GM18873 (cell line): Measurements from ENCODE around the gene SLC35F5.
"Not testable (repeated sequence)": the region's sequence is repeated elsewhere in the genome, so short reads cannot be mapped to it uniquely, and the experiment has no call there.

Experiments
- ATAC-seq: cut with Tn5 transposase; IDR thresholded peaks from one replicate; pipeline ENCODE4 v1.9.1; 2021; ENCODE audit warnings: mild to moderate bottlenecking, moderate library complexity, moderate number of reproducible peaks; ENCODE audit not compliant: unreplicated experiment, low FRiP score

Gene SLC35F5

DNA sequence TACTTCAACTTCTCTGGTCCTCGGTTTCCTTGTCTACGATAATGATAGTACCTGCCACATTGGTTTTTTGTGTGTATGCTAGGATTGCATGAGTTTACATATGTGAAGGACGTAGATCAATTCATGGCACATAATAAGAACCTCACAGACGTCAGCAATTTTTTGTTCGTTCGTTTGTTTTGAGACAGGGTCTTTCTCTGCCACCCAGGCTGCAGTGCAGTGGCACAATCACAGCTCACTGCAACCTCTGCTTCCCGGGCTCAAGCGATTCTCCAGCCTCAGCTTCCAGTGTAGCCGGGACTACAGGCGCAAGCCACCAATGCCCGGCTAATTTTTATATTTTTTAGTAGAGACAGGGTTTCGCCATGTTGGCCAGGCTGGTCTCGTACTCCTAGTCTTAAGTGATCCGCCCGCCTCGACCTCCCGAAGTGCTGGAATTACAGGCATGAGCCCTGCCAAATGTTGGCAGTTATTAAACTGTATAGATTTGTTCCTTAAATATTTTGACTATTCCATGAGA lies 756 bp upstream of the SLC35F5 start:
- ATAC-seq, result no peak

DNA sequence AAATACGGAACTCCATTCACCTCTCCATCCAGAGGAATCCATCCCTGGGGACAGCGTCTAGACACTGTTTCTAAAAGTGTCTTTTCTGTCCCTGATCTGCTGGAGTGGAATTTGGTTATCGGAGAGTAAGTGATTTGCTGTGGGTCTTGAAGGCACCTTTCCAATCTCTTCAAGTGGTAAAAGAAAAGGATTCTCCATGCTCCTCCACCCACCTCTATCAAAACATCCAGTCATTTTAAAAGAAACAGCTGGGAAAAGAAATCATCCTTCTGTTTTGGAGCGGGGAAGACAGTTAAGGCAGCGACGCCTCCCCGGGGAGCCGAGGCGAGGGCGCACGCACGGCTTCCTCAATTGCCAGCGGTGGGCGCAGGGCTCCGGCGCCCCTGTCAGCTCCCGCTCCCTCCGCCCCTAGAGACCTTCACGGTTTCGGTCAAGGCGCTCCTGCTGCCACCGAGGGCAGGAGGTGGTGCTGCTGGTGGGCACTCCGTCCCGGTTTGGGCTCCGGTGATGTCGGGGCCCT lies 547 bp downstream of the SLC35F5 start:
- ATAC-seq, result peak; percentile 31

DNA sequence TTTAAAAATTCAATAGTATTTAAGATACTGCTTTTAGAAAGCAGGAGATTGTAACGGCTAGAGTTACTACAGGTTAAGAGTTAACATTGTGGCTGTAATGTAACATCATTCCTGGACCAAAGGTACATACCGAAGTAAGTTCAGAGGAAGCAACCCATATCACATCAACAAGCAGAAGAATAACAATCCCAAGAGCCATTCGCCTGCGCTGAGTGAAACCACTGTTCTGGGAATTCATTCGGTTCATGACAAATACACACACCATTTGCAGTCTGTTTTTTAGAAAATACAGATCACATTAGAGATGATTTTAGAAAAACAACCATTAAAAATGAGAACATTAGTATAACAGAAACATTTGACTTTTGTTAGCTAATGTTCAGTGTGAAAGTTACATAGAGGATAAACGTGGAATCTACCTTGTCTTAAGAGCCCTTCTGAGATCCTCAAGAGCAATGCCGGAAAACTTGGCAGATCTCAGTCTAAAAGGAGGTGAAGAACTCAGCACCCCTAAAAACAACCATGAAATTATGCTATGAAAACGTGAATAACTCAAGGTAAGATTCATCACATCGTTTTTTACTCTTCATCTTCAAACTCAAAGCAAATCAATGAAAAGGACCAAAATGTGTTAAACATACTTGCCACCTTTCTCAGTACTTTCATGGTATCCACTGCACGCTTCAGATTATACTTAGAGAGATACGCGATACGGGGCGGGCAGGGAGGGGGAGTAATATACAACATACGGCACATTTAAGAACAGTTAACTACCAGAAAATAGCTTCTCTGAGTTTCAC lies 1.2 kb downstream of the SLC35F5 start:
- no peak for ATAC-seq

DNA sequence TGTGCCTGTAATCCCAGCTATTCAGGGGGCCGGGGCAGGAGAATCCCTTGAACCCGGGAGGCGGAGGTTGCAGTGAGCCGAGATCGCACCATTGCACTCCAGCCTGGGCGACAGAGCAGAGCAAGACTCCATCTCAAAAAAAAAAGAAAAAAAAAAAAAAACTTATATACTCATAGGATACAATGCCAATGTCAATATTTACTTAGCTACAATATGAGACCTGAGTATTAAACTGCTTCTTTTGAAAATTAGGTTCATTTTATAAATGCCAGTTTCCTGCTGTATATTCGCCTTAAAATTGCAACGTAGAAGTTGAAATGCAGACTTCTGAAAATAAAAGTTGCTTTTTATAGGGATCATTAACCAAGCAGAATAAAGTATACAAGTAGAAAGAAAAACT lies 2.3 kb downstream of the SLC35F5 start:
- ATAC-seq, result no peak

DNA sequence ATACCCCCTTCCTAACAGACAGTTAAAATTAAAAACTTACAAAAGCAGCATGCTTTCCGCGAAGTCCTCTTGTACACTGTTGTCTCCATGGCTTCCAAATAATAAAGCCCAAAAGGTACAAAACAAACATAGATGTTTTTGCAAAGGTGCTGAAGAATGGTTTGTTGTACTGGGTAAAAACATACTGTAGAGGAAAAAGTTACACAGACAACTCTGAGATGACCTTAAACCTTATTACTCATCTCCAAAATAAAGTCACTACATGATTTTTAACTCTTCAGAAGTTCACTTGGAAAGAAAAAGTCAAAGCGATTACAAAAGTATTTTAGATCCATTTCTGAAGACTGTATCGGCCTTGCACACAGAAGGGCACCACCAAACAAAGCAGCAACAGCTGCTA lies 6.1 kb downstream of the SLC35F5 start:
- no peak for ATAC-seq

DNA sequence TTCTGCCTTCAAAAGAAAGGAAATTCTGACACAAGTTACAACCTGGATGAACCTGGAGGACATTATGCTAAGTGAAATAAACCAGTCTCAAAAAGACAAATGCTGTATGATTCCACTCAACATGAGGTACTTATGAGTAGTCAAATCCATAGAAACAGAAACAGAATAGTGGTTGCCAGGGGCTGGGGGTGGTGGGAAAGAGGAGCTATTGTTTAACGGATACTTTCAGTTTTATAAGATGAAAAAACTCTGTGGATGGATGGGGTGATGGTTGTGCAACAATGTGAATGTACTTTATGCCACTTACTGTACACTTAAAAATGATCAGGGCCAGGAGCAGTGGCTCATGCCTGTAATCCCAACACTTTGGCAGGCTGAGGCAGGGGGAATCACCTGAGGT lies 15.4 kb downstream of the SLC35F5 start:
- no peak for ATAC-seq

DNA sequence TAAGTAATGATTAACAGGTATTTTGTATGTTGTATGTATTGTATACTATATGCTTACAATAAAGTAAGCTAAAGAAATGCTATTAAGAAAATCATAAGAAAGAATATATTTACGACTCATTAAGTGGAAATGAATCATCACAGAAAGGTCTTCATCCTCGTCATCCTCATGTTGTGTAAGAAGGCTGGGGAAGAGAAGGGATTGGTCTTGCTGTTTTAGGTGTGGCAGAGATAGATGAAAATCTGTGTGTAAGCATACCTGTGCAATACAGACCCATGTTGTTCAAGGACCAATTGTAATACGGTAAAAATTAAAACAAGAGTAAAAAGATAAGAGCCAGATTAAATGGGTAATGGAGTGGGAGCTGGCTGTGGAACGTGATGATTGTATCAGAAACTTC lies 16.6 kb downstream of the SLC35F5 start:
- ATAC-seq, result no peak

DNA sequence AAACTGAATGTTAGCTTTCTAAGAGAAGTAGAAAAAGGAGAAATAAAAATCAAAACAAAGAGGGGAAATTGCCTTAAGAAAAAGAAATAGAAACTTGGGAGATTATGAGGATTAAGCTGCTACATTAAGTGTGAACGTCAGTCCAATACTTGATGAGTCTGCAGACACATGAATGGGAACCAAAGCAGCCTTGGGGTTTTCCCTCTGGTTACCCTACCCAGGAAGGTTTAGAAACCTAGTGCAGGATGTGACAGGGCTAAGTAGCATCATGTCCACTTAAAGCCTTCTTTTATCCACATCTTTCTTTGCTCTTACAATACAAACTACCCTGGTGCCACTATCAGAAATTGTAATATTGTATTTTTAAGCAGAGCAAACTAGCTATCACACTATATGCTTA lies 22.3 kb downstream of the SLC35F5 start:
- ATAC-seq, result peak; percentile 64

DNA sequence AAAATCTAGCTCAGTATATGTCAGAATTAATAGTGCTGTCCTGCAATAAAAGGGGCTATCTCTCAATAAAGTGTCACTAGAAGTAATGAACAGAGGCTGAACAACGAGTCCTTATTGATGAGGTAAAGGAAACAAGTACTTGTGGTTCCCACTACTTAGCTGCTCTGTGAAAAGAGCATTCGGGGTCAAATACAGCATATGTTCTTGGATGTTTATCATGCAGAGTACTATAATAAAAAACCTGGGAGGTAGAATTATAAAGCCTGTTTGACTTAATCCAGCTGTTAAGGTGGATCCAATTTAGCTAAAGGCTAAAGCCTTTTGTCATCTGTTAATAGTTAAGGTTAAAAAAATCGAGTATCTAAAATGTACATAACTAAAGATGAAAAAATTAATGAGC lies 32.4 kb downstream of the SLC35F5 start:
- no peak for ATAC-seq

DNA sequence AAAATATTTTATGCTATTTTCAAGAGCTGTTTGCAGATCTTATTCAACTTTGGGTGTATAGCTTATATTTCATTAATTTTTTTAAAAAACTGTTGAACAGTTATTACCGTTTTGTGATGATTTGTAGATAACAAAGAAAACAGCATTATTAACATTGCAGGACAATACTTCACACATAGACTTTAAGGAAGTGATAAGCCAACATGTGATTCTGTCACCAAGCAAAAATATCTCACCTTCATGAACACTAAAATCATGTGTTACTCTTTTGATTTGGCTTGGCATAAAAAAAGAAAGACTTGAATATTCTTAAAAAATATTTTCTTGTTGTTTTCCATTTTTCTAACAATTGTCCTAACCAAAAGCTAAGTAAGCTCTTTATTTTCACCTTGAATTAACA lies 33.0 kb downstream of the SLC35F5 start:
- ATAC-seq, result no peak

DNA sequence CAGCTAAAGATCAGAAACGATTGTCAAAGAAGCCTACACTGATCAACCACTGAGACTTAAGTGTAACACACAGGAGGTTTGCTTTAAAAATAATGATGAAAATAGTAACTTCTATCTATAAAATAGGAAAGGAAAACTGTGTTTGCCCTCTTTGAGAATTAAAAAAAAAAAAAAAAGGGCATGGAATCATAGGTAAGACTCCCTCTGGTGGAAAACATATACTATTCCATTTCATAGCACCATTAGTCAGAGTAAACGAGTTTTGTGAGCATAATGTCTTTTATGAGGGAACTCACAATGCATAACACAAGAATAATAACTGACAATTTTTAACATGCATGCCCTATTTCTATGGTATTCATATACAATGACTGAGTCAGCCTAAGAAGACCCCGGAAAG lies 36.3 kb downstream of the SLC35F5 start:
- no peak for ATAC-seq

DNA sequence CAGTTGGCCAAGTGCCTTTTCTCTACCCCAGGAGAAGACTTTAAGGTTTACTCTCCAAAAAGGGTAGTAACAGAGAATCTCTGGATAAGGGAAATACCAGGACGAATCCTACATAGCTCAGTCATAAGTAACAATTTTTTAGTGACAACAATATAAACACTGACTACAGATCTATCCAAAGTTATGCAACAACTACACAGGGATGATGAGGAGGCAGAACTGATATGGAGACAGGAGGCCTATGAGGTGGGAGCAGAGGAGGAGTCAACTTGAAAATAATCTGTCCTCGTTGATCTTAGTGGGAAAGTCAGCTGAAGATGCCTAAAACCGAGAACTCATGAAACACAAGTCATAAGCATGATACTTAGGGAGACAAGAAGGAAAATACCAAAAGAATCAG lies 40.2 kb downstream of the SLC35F5 start:
- ATAC-seq, result no peak

DNA sequence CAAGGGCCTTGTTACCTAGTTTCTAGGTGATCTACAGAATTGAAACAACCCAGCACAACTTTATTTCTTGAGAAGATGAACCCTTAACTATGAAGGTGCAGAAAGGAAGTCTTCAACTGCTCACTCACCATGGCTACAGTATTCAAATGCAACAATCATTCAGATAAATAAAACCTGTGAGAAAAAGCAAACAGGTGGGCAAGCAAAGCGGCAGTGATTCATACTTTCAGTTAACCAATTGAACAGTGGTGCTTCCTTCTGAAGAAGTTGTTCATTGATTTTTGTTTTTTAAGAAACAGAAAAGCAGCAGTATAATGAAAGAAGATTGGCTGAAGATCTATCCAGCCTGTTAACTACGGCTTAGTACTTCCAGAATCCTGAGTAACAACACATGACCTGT lies 43.5 kb downstream of the SLC35F5 start:
- ATAC-seq, result no peak

DNA sequence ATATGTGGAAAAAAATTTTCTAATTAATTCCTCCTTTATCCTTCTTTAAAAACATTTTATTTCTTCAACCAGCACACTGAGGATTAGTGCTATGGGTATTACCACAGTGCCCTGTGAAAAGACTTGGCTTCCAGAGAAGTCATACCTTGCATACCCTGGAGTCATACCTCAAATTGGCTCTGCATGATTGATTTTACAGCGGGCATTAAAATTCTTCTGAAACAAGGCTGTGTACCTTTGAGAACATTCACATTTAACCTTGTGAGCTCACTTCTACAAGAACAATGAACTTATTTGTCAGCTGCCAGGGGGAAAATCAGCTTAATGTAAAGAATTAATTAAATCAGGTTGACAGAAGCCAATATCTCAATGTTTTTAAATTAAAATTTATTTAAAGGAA lies 44.6 kb downstream of the SLC35F5 start:
- no peak for ATAC-seq

DNA sequence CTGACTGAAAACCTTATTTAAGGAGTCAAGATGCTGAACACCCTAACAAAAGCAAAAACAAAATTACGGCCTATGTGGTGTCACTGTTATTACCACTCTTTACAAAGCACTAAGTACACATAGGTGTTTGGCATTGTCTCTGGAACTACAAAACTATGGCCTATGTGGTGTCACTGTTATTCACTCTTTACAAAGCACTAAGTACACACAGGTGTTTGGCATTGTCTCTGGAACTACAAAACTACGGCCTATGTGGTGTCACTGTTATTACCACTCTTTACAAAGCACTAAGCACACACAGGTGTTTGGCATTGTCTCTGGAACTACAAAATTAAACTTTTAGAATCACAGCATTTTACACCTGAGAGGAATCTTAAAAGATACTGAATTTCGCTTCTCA lies 47.4 kb downstream of the SLC35F5 start:
- no peak for ATAC-seq

DNA sequence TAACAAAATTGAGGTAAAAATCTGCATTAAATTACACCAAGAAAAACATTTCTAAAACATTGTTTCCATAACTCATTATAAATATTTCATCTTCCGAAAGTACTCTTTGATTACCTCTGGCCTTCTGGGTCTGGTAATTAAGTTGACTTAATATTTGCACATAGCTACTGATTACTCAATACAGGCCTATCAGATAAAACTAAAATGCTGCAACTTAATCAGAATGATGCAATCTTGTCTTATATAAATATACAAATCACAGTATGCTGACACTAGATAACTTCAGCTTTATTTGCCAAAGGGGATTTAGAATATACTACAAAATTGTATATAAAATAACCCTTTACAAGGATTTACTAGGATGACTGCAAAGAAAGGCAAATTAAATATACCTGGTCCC lies 49.3 kb downstream of the SLC35F5 start:
- no peak for ATAC-seq

DNA sequence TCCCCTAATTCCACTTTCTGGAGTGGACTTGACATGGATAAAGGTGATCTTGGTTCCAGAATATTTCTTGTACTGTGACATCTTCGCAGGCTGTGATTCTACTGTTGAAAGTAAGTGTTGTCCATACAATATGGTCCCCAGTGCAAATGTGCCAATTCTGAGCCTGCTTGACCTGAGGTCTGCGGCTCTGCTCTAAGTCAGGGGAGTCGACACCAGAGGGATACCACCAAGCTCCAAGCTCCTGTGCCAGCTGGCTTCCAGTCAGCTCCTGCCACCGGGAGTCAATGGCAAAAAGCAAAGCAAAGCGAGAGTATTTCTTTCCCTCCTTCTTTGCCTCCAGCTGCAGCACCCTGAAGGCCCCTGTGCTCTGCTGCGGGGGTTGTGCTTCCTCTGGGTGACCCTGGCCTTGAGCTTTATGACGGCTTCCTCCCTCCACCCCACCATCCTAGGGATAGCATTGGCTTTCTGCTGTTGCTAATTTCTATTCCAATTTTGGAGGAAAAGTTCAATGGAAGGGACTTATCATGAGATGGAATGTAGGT lies 50.4 kb downstream of the SLC35F5 start:
- ATAC-seq, result no peak

DNA sequence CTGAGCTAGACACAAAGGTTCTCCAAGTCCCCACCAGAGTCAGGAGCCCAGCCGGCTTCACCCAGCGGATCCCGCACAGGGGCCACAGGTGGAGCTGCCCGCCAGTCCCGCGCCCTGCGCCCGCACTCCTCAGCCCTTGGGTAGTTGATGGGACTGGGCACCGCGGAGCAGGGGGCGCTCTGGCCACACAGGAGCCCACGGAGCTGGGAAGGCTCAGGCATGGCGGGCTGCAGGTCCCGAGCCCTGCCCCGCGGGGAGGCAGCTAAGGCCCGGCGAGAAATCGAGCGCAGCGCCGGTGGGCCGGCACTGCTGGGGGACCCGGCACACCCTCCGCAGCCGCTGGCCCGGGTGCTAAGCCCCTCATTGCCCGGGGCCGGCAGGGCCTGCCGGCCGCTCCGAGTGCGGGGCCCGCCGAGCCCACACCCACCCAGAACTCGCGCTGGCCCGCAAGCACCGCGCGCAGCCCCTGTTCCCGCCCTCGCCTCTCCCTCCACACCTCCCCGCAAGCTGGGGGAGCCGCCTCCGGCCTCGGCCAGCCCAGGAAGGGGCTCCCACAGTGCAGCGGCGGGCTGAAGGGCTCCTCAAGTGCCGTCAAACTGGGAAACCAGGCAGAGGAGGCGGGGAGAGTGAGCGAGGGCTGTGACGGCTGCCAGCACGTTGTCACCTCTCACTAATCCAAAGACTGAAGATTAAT lies 52.0 kb downstream of the SLC35F5 start:
- not testable (repeated sequence) for ATAC-seq

DNA sequence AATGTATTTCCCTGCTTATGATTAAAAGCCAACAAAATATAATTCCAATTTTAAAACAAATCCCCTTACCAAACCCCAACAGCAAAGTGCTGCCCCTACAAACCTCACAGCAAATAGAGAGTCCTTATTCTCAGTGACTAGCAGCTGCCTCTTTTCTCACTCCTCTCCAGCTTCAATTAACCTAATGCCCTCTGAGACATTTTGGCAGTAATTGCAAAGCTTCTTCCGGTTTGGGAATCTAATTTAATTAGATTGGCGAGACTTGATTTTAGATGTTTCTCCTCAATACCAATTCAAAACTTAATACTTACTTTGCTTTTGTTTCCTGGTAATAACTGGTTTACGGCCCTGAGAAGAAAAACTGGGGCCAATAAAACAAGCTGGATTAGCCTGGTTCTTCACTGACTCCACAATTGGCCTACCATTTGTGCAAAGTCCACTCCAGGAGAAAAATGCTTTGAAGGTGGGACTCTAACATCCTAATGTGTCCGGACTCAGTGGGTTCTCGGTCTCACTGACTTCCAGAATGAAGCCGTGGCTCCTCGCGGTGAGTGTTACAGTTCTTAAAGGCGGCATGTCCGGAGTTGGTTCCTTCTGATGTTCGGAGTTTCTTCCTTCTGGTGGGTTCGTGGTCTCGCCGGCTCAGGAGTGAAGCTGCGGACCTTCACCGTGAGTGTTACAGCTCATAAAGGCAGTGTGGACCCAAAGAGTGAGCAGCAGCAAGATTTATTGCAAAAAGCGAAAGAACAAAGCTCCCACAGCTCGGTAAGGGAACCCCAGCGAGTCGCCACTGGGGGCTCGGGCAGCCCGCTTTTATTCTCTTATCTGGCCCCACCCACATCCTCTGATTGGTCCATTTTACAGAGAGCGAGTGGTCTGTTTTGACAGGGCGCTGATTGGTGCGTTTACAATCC lies 52.8 kb downstream of the SLC35F5 start:
- no peak for ATAC-seq

DNA sequence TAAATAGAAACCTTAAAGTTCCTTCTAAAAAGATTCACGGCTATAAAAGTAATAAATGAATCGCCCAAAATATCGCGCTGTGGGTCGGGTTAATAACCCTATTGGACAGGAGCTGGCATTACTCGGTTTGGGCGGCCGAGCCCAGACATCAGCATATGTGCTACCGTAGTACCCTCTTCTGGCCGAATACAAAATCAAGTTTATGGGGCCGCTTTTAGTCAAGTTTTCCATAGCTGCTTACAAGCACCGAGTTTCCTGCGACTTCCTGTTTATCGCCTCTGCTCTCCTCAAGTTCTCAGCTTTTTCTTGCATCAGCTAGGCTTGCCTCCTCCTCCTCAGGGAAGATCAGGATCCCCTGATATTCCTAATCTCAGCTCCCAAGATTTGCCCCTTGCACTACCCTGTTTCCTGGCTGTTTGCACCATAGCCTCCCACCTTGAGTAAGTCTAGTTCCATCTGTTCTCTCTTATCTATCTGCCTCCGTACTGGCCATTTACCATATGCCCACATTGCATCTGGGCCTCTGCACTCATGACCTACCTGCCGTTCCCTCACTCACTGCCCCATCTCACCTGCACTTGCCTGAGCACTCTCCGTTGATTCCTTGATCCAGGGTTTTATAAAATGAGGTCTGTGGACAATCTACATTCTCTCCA lies 56.1 kb downstream of the SLC35F5 start:
- ATAC-seq, result peak; percentile 71
